Measurements from ENCODE around the gene HS3ST4. TPM values are rescaled to one million over a fixed set of nuclear protein-coding genes. Genes with fewer than 3 reads are reported as not detected.

The HS3ST4 gene
- total and polyA plus RNA-seq, 11 donors = not detected

DNA sequence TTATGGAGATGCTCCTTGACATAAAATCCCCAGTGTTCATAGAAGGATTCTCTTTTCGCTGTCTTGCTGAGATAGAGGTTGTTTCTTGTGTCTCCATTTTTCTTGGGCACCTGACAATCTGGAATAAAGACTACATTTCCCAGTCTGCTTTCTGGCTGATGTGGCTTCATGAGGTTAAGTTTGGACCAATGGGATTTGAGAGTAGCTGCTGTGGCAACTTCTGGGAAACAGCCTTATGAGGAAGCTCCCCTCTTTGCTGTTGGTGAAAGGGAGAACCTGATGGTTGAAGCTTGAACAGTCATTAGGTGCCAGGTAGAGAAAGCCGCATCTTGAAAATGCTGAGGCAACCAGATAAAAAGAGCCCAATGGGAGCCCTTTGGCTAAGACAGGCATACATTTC, 24.4 kb downstream of the HS3ST4 start:
- no peak for DNase-seq
- no peaks in the 10 kb centered on the region for H3K9me3 ChIP-seq
- H3K4me3 ChIP-seq = no peak overlapping the region
- intact Hi-C loops (cut with DNase I) = no loop called here
- WGBS, 4 donors = 86 to 92% (median 90%) methylated on average over 2 of the region's 2 CpGs
- H3K27ac ChIP-seq = no peak overlapping the region
- H3K36me3 ChIP-seq = no peaks in the 10 kb centered on the region
- peaks cover 0 to 11% (median 0%) of the 10 kb centered on the region in 9 donors for H3K27me3 ChIP-seq
- TF ChIP-seq POLR2A (IDR thresholded peaks at IDR 0.05) = no peak
- TF ChIP-seq, protein P1, sequence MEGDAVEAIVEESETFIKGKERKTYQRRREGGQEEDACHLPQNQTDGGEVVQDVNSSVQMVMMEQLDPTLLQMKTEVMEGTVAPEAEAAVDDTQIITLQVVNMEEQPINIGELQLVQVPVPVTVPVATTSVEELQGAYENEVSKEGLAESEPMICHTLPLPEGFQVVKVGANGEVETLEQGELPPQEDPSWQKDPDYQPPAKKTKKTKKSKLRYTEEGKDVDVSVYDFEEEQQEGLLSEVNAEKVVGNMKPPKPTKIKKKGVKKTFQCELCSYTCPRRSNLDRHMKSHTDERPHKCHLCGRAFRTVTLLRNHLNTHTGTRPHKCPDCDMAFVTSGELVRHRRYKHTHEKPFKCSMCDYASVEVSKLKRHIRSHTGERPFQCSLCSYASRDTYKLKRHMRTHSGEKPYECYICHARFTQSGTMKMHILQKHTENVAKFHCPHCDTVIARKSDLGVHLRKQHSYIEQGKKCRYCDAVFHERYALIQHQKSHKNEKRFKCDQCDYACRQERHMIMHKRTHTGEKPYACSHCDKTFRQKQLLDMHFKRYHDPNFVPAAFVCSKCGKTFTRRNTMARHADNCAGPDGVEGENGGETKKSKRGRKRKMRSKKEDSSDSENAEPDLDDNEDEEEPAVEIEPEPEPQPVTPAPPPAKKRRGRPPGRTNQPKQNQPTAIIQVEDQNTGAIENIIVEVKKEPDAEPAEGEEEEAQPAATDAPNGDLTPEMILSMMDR (IDR thresholded peaks at IDR 0.05) = no peak
- no peak for ATAC-seq
- no peaks in the 10 kb centered on the region for H3K4me1 ChIP-seq

DNA sequence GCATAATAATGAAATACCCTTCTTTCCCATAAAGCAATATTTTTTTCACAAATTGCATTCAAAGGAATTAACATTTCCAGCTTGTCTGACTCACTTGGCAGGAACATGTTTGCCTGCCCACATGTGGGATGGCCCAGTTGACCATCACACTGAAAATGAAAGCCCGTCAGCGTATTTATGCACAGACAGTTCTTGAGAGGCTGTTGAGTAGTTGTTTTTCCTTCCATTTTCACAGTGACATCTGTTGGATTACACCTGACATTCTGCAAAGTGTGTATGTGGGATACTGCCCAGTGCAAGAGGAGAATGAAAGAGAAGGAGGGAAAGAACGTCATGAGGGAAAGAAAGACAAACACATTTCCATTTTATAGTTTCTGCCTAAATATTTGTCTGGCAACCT, 29.7 kb downstream of the HS3ST4 start:
- TF ChIP-seq, protein P1 (IDR thresholded peaks at IDR 0.05) = no peak
- no peak for TF ChIP-seq POLR2A (IDR thresholded peaks at IDR 0.05)
- DNase-seq (no peak), ATAC-seq (no peak)
- WGBS, 4 donors = 80 to 84% (median 81%) methylated on average over 3 of the region's 3 CpGs
- Histone ChIP-seq H3K36me3 (no peaks in the 10 kb centered on the region), H3K9me3 (no peaks in the 10 kb centered on the region), H3K4me3 (no peak overlapping the region), H3K4me1 (no peaks in the 10 kb centered on the region), H3K27ac (no peak overlapping the region), H3K27me3 (no peaks in the 10 kb centered on the region)
- intact Hi-C loops (cut with DNase I) = no loop called here

DNA sequence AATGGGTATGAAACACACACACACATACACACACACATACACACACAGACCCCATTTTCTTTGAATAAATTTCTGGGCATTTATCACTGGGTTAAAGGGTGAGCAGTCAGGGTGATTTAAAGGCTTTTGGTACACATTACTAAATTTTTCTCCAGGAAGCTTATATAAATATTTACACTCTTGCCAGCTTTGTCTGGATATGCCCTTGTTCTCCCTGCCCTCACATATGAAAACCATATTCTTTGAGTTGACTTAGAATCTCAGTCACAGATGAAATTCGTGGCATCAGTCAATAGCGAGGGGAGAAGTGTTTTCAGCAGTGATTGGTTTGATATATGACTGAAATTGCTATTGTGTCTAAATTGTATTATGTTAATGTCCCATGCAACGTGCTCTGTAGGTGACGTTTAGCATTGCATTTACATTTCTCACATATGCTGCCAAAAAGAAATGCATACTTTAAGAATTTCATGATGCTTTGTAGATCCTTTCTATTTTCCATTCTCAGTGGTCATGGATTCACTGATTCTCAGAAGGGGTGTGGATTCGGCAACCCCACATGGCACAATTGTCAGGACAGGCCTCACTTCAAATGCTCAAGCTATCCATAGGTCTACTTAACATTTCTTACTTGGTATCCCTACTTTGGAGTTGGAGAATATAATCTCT, 34.8 kb downstream of the HS3ST4 start:
- Histone ChIP-seq H3K27ac (no peak overlapping the region), H3K27me3 (no peaks in the 10 kb centered on the region), H3K9me3 (no peaks in the 10 kb centered on the region), H3K4me1 (no peaks in the 10 kb centered on the region), H3K36me3 (no peaks in the 10 kb centered on the region), H3K4me3 (no peak overlapping the region)
- no peak for DNase-seq
- intact Hi-C loops (cut with DNase I) = no loop called here
- TF ChIP-seq POLR2A (IDR thresholded peaks at IDR 0.05) = no peak
- TF ChIP-seq, protein P1 (IDR thresholded peaks at IDR 0.05) = no peak
- ATAC-seq = no peak
- WGBS, 4 donors = 50 to 79% (median 60%) methylated on average over 5 of the region's 5 CpGs

DNA sequence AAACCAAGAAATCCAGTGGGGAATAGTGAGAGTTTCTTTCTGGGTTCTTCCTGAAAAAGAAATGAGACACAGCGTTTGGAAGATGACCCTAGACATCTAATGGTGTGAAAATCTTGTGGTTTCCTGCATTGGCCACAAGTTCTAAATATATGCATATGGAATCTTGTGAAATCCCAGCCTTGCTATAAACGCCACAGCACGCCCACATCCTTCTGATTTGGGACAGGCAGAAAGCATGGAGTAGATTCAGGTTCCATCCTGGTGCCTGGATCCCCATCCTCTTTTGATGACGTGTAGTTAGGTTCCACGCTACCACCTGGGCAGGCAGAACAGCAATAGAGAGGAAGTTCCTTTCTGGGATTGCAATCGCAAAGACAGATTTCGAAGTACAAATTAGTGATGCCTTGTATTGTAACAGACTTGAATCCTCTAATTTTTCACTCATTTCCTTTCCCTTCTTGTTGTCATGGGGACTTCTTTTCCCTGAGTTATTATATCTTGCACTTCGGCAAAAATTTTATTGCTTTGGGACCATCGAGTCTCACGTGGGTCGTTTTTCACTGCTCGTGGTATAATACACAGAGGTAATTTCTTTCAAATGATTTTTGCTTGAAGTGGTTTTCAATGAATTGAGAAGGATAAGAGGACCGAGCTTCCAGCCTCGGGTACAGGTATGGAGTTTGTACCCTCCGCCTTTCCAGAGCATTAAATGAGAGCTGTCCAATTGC, 37.6 kb downstream of the HS3ST4 start:
- Histone ChIP-seq H3K4me3 (no peak overlapping the region), H3K27ac (no peak overlapping the region), H3K9me3 (no peaks in the 10 kb centered on the region), H3K27me3 (no peaks in the 10 kb centered on the region), H3K4me1 (no peaks in the 10 kb centered on the region), H3K36me3 (no peaks in the 10 kb centered on the region)
- TF ChIP-seq, protein P1 (IDR thresholded peaks at IDR 0.05) = no peak
- TF ChIP-seq POLR2A (IDR thresholded peaks at IDR 0.05) = no peak
- ATAC-seq (no peak), DNase-seq (no peak)
- WGBS, 4 donors = 77 to 84% (median 80%) methylated on average over 15 of the region's 15 CpGs
- intact Hi-C loops (cut with DNase I) = no loop called here
